Activated CD8-positive, alpha-beta memory T cell treated with anti-CD3 and anti-CD28 coated beads, Interleukin-2, amount 50 U/mL, for 24 hours (primary cell): ENCODE data around the gene SH2D1B.
"Not testable (repeated sequence)": the region's sequence is repeated elsewhere in the genome, so short reads cannot be mapped to it uniquely, and the experiment has no call there.

Experiments
- DNase-seq: peaks from one replicate; pipeline ENCODE4 v3.0.0-alpha.2; 2020; ENCODE audit errors: extremely low read depth

SH2D1B gene

DNA sequence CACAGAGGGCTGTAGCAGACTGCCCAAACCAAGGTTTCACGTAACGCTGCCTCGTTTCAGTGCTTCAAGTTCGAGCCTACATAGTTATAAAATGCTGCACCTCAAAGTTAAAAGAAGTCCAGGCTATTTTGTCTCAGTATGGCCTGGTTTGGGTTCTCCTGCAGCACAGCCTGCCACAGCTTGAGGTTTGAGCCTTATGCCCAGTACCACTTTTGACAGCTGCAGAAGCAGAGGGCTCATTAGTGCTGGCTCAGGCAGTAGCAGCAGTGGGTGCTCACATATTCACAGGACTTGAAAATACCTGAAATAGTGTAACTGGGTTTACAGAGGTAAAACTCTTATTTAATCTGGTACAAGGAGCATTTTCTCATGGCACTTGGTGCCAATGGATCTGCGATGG, 50.6 kb downstream of the SH2D1B start:
- no peak for DNase-seq

DNA sequence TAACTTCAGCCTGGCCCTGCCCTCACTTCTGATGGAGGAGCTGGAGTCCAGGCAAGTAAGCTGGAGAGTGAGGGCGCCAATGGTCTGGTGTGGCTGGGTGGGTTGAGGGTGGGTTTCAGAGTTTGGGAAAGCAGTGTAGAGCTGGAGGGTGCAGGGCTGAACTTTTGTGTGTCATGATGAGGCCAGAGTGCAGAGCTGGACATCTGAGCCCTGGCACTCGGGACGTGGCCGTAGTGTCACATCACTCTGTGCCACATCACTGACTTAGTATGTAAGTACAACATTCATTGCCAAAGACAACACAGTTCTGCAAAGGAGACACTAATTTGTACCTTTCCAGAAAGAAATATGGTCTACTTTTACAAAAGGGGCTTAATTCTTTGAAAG, 51.1 kb downstream of the SH2D1B start:
- no peak for DNase-seq

DNA sequence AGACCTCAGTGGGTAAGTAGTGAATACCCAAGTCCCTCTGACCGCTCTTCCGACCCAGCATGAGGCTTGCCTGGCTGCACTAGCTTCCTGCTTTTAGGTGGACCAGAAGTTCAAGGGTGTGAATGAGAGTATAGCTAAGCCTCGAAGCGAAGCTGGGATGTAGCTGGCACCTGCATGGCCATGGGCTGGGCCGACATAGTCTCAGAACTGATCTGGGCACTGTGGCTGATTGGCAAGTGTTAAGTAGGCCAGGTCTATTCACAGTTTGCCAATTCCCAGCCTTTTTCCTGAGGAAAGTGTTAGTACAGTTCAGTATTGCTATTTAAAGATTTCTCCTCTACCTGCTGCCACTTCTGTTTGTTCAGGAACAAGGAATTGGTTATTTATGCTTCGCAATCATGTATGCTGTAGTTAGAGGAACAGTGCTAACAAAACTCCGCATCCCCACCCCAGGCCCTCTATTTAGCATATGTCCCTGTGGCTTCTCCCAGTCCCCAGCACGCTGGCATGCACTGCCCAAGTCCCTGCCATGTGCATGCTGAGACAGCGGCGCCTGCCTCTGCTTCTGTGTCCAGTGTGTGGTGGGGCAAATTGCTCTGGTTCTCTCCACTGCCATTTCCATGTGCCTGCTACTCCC, 51.6 kb downstream of the SH2D1B start:
- no peak for DNase-seq

DNA sequence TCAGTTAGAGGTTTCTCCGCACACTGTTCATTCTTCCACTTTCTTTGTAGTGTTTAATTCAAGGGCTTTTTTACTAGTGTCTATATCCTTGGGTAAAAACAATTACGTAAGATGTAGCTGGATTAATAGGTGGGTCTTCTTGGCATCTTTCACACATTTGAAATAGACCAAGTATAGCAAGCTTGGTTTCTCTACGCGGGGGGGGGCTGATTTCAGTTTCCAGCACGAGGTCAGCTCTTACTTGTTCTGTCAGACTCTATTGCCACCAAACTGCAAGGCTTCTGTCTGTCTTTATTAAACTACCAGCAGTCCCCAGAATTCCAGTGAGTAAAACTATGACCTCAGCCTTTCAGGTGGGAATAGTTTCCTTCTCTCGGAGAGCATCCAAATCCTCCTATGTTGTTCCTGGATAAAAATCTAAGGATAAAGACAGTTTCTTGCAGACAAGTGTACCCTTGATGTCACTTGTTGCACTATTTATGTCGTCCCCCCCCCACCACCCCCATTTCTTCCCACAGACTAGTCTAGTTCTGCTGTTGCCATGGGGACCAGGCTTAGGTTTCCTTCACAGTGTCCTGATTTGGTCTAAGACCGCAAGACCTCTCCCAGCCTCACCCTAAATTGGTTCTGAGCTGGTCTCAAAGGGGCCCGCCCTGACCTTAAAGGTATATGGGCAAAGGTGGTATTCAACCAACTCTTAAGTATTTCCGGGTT, 52.3 kb downstream of the SH2D1B start:
- no peak for DNase-seq

DNA sequence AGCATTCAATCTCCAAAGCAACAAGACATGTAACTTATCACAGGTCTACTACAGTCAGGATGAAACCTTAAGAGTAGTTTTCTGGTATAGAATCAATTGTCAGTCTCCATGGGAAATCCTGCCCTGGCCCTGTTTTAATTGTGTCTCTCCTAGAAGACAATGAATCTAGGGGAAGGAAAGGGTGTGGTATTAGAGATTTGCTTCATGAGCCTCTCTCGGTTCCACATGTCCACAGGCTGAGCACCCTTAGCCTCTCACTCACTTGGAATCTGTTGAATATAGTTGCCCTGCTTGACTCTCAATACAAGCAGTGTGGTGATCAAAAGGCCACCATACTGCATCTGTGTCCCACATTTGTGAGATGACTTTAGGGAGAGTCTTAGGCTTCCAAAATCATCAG, 53.0 kb downstream of the SH2D1B start:
- no peak for DNase-seq

DNA sequence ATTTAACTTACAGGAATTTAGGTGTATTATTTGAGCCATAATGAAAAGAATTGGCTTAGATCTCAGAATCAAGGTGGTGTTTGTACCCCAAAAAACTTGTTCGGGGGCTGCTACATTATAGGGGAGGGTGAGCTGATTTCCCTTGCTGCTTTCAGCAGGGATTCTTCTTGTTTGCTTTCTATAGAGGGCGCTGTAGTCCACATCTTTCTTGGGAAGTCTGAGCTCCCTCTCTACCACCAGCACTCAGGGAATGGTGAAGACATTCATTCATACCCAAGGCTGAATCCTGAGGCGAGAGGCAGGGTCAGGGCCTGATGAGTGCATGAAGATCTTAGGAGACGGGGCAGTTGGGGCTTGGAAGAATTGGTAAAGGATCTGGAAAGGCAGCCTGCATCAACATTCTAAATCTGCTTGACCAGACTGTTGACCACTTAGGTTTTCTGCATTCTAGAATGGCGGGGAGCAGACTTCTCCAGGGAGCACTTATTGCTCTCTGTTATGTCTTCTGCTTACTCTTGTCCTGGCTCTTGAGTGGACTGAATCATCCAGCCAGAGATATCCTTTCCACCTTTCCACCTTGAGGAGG, 54.2 kb downstream of the SH2D1B start:
- no peak for DNase-seq

DNA sequence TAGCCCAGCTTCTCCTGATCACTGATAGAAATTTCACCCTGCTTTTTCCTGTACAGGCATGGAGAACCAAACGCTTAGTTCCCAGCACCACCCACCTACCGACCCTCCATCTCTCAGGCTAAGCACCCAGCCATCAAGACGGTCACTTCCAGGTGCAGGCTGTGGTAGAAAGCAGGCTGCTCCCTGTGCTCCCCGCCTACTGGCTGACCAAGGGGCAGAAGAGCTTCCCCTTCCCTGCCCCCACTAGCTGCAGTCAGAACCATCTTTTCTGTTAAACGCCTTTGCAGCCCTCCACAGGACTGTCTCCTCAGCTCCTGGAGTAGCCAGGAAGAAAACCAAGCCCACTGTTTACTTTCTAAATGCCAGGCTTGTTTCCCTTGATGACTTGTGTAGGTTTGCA, 58.2 kb downstream of the SH2D1B start:
- no peak for DNase-seq

DNA sequence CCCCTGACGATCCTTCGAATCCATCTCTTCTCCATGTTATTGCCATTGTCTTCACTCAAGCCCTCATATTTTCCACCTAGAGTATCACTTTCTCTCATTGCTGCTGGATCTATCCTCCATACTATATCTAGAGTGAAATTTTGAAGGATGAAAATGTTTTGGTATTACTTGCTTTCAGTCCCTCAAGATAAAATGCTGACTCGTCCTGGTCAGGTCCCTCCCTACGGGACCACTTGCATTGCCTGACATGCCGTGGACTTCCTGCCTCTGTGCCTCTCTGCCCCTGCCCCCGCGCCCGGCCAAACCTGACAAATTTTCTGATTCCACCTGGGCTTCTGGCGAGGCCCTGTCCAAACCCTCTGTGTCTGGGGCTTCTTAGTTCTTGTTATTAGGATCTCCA, 58.9 kb downstream of the SH2D1B start:
- no peak for DNase-seq

DNA sequence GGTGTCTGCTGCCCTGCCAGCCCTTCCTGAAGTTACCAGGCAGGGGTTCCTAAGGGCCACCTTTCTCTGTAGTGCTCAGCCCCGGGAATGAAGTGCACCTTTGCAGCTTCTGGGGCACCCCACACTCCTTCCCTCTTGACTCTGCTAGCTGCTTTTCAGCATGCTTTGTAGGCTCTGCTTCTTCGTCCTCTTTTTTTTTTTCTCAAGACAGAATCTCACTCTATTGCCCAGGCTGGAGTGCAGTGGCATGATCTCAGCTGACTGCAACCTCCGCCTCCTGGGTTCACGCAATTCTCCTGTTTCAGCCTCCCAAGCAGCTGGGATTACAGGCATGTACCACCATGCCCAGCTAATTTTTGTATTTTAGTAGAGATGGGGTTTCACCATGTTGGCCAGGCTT, 60.1 kb downstream of the SH2D1B start:
- not testable (repeated sequence) for DNase-seq

DNA sequence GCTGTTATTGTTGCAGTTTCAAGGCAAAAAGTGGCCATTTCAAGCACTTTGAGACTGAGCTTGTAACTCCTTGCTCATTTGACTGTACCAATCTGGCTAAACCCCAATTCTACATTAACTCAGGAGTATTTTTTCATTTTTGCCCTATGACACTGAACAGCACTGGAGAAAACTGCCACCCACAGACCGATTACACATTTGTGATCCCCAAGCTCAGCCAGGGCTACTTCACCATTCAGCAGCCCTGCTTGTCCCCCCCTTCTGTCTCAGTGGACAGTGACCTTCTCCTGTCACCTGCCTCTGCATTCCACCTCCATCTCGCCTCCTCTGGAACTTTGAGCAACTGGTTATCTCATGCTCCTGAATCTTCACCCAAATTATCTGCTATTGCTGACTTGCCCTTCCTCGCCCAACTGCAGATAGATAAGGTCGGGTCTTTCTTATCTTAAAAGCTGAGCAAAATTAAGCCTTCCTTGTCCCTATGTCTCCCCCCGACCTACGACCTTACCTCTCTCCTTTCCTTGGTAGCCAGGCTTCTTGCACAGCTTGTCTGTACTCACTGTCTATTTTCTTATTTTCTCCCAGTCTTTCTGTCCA, 60.6 kb downstream of the SH2D1B start:
- no peak for DNase-seq

DNA sequence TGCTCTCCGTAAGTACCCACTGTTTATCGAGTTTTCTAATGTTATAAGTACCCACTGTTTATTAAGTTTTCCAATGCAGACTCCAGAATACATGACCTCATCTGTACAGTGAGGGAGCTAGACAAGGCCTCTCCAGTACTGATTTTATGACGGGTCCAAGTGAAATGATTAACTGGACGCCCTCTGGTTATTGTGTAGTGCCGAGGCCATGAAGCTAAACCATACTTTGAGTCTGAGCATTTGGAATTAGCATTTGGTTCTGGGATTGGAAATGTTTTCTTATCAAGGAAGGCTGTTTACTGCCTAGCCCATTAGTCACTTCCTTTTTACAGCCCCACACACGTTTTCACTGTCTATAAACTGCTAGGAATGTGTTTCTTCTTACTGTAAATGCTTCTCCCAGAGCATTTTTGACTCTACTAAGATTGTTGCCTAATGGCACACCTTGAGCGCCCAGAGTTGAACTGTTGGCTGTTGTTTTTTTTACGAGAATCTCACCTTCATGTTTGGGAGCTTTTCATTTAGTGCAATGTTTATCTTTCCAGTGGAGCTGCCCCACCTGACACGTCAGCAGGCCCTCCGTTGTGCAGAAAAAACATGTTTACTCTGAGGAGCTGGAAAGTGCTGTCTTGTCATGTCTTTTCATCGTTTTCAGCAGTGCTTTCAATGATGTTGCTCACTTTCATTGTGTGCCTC, 62.2 kb downstream of the SH2D1B start:
- DNase-seq = no peak

DNA sequence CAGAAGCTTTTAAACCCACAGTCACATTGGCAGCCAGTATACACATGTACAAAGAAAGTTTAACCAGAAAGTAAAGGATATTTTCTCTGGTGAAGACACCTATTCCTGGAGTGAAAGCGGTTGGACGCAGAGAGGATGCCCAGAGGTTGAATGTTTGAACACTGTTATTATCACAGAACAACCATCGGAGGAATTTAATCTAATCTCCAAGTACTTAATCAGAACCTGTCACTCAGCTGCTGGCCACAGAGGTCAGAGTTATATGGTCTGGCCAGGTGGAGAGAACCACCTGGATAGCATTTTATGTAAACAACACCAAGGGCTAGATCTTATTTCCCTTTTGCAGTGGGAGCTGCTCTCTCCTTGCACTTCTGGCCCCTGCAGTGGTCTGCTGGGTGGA, 64.7 kb downstream of the SH2D1B start:
- no peak for DNase-seq
